ENCODE data around the gene TSPAN13. TPM values are rescaled to one million over a fixed set of nuclear protein-coding genes. Genes with fewer than 3 reads are reported as not detected.

The TSPAN13 gene
- total RNA-seq, 4 donors from 2014 or later, result 16.8 to 31.1 (median 28.2) TPM

DNA sequence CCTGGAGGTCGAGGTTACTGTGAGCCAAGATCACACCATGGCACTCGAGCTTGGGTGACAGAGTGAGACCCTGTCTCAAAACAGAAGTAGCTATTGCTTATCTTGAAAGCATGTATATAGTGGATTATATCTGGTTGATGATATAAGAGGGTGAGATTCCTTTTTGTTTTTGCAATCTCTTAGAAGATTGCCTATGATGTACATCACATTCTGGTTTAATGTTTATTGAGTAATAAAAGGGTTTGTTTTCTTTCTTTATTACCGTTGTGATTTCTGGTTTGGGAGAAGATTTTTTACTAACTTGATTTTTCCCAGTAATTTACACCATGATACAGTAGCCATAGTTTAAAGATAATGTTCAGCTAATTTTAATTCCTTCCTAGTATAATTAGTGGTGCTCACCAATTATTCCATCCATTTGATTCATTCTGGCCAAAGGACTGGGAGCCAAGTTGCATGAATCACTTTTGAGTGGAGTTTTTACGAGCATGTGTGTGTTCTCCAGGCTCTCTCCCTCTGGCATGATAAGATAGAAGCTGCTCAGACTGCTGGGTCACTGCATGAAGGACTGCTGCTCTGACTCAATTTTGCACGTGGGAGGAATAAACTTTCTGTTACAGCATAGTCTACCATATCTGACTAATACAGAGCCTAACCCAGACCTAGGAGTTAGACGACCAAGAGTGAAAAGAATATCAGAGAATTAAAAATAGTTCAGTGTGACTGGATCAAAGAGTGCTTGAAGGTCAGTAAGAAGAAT is 13.5 kb upstream of the TSPAN13 start:
- no peak for DNase-seq
- Histone ChIP-seq H3K9me3 (no peaks in the 10 kb centered on the region), H3K4me3 (replicated peaks in 1 of 3) (no peak overlapping the region), H3K27ac (no peak overlapping the region), H3K27me3 (no peaks in the 10 kb centered on the region), H3K4me1 (peaks cover 0 to 5% of the 10 kb centered on the region in 2 donors), H3K36me3 (no peaks in the 10 kb centered on the region)
- WGBS, 2 donors, result 62 to 71% methylated on average over 6 of the region's 6 CpGs
- intact Hi-C loops (cut with DNase I), result no loop called here
- TF ChIP-seq, protein P1, sequence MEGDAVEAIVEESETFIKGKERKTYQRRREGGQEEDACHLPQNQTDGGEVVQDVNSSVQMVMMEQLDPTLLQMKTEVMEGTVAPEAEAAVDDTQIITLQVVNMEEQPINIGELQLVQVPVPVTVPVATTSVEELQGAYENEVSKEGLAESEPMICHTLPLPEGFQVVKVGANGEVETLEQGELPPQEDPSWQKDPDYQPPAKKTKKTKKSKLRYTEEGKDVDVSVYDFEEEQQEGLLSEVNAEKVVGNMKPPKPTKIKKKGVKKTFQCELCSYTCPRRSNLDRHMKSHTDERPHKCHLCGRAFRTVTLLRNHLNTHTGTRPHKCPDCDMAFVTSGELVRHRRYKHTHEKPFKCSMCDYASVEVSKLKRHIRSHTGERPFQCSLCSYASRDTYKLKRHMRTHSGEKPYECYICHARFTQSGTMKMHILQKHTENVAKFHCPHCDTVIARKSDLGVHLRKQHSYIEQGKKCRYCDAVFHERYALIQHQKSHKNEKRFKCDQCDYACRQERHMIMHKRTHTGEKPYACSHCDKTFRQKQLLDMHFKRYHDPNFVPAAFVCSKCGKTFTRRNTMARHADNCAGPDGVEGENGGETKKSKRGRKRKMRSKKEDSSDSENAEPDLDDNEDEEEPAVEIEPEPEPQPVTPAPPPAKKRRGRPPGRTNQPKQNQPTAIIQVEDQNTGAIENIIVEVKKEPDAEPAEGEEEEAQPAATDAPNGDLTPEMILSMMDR (IDR thresholded peaks at IDR 0.05), result no peak
- TF ChIP-seq POLR2A (IDR thresholded peaks at IDR 0.05), result no peak

DNA sequence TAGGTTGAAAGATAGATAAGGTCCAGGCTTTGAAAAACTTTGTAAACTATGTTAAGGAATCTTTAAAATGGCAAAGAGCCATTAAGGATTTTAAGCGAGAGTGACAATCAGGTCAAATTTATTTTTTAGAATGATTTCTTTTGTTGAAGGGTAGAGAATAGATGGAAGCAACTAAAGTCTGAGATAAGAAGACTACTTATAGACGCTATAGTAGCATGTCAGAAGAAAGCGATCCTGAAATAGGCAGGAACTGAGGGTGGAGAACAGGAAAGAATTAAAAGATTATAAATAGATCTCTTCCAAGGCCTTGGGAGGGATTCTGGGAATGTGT is 13.0 kb upstream of the TSPAN13 start:
- WGBS, 2 donors, result 81 to 86% methylated on average over 3 of the region's 3 CpGs
- H3K36me3 ChIP-seq, result no peaks in the 10 kb centered on the region
- no peaks in the 10 kb centered on the region for H3K4me1 ChIP-seq
- DNase-seq, result no peak
- TF ChIP-seq, protein P1 (IDR thresholded peaks at IDR 0.05), result no peak
- TF ChIP-seq POLR2A (IDR thresholded peaks at IDR 0.05), result no peak
- no peaks in the 10 kb centered on the region for H3K9me3 ChIP-seq
- H3K27ac ChIP-seq, result no peak overlapping the region
- intact Hi-C loops (cut with DNase I), result no loop called here
- H3K27me3 ChIP-seq, result no peaks in the 10 kb centered on the region
- H3K4me3 ChIP-seq (replicated peaks in 1 of 3), result no peak overlapping the region

DNA sequence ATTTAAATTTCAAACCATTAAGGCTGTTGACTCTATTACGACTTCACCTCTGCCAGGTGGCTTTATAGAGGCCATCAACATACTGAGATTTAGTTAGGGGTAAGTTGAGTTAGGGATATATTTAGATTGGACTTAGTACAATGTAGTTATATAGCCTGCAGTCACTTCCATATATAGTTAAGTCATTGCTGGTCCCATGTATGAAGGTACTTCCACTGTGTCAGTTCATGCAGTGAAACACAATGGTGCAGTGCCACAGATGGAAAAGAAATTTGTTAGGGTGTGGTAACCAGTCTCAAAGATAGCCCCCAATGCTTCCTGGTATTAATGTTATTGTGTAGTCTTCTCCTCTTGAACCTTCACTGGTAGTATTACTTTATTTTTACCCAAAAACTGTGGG is 12.6 kb upstream of the TSPAN13 start:
- Histone ChIP-seq H3K27me3 (no peaks in the 10 kb centered on the region), H3K4me3 (replicated peaks in 1 of 3) (no peak overlapping the region), H3K9me3 (no peaks in the 10 kb centered on the region), H3K4me1 (no peaks in the 10 kb centered on the region), H3K36me3 (no peaks in the 10 kb centered on the region), H3K27ac (no peak overlapping the region)
- DNase-seq, result no peak
- intact Hi-C loops (cut with DNase I), result no loop called here
- 97 to 100% methylated on average over 1 of the region's 1 CpG for WGBS, 2 donors
- TF ChIP-seq POLR2A (IDR thresholded peaks at IDR 0.05), result no peak
- TF ChIP-seq, protein P1 (IDR thresholded peaks at IDR 0.05), result no peak

DNA sequence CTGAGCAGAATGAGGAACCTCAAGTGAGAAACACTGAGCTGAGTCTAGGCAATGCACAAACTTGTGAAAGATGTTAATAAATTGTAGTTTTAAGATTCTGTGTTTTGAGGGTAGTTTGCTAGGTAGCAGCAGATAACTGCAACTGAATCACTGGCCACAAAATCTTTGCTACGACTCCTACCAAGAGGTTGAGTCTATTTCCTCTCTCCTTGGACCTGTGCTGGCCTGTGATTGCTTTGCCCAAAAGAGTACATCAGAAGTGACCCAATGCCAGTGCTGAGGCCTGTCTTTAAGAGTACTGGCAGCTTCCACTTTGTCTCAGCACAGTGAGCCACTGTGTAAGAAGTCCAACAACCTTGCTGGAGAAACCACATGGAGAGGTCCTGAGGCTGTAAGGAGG is 11.9 kb upstream of the TSPAN13 start:
- no peaks in the 10 kb centered on the region for H3K36me3 ChIP-seq
- intact Hi-C loops (cut with DNase I), result no loop called here
- no peak overlapping the region for H3K27ac ChIP-seq
- H3K27me3 ChIP-seq, result no peaks in the 10 kb centered on the region
- H3K9me3 ChIP-seq, result no peaks in the 10 kb centered on the region
- 100% methylated on average over 1 of the region's 1 CpG for WGBS, 2 donors
- TF ChIP-seq, protein P1 (IDR thresholded peaks at IDR 0.05), result no peak
- TF ChIP-seq POLR2A (IDR thresholded peaks at IDR 0.05), result no peak
- no peaks in the 10 kb centered on the region for H3K4me1 ChIP-seq
- DNase-seq, result no peak
- H3K4me3 ChIP-seq (replicated peaks in 1 of 3), result no peak overlapping the region

DNA sequence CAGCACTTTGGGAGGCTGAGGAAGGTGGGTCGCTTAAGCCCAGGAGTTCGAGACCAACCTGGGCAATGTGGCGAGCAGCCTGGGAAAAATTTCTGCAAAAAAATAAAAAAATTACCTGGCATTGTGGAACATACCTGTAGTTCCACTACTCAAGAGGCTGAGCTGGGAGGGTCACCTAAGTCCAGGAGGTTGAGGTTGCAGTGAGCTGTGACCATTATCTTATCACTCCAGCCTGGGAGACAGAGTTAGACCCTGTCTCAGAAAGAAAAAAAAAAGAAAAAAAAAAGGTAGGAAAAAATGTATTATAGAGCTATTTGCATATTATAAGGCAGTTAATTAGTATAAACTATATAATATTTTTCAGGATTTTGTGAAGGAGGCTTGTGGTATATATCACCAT is 11.0 kb upstream of the TSPAN13 start:
- Histone ChIP-seq H3K27ac (no peak overlapping the region), H3K4me1 (no peaks in the 10 kb centered on the region), H3K9me3 (no peaks in the 10 kb centered on the region), H3K36me3 (no peaks in the 10 kb centered on the region), H3K4me3 (replicated peaks in 1 of 3) (no peak overlapping the region), H3K27me3 (no peaks in the 10 kb centered on the region)
- intact Hi-C loops (cut with DNase I), result no loop called here
- TF ChIP-seq, protein P1 (IDR thresholded peaks at IDR 0.05), result no peak
- no peak for TF ChIP-seq POLR2A (IDR thresholded peaks at IDR 0.05)
- DNase-seq, result no peak
- 98 to 99% methylated on average over 3 of the region's 3 CpGs for WGBS, 2 donors

All from thyroid gland (tissue), 4 donors.